Adrenal gland (tissue), 5 donors: ENCODE data around the gene TET1.

Source experiments
- POLR2A ChIP-seq, 2 donors: fragments of 450-650 bp; IDR thresholded peaks; one replicate each; pipeline ENCODE4 v1.6.1; 2017; ENCODE audit warnings: antibody characterized with exemption in 2 of 2, mild to moderate bottlenecking in 2 of 2, moderate library complexity in 1 of 2
- TF ChIP-seq, protein P1 (sequence below), 6 experiments: fragments of 450-650 bp in 4 of 6; fragments of 200-600 bp in 2 of 6; sonication (generic) in 1 of 6; IDR thresholded peaks; 1 replicate in 5 of 6; 2 replicates in 1 of 6; pipeline versions ENCODE4 v1.5.1 to v1.8.0; 2016 to 2021; ENCODE audit warnings: antibody characterized with exemption in 6 of 6, mild to moderate bottlenecking in 2 of 6, moderate library complexity in 1 of 6
- donor health status: DM: no; HTN: no; CAD: no.

DNA sequence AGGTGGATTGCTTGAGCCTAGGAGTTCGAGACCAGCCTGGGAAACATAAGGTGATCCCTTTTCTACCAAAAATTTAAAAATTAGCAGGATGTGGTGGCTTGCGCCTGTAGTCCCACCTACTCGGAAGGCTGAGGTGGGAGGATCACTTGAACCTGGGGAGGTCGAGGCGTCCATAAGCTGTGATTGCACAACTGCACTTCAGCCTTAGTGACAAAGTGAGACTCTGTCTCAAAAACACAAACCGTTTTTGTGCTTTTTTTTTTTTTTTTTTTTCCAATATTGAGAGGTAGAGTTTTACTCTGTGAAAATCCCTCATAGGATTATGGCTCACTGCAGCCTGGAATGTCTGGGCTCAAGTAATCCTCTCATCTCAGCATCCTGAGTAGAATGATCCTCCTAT lies 175.0 kb downstream of the TET1 start:
- TF ChIP-seq, protein P1, sequence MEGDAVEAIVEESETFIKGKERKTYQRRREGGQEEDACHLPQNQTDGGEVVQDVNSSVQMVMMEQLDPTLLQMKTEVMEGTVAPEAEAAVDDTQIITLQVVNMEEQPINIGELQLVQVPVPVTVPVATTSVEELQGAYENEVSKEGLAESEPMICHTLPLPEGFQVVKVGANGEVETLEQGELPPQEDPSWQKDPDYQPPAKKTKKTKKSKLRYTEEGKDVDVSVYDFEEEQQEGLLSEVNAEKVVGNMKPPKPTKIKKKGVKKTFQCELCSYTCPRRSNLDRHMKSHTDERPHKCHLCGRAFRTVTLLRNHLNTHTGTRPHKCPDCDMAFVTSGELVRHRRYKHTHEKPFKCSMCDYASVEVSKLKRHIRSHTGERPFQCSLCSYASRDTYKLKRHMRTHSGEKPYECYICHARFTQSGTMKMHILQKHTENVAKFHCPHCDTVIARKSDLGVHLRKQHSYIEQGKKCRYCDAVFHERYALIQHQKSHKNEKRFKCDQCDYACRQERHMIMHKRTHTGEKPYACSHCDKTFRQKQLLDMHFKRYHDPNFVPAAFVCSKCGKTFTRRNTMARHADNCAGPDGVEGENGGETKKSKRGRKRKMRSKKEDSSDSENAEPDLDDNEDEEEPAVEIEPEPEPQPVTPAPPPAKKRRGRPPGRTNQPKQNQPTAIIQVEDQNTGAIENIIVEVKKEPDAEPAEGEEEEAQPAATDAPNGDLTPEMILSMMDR (IDR thresholded peaks at IDR 0.05): no peak
- TF ChIP-seq POLR2A (IDR thresholded peaks at IDR 0.05): no peak
